ENCODE results near the gene NAALADL2.

Gene NAALADL2

DNA sequence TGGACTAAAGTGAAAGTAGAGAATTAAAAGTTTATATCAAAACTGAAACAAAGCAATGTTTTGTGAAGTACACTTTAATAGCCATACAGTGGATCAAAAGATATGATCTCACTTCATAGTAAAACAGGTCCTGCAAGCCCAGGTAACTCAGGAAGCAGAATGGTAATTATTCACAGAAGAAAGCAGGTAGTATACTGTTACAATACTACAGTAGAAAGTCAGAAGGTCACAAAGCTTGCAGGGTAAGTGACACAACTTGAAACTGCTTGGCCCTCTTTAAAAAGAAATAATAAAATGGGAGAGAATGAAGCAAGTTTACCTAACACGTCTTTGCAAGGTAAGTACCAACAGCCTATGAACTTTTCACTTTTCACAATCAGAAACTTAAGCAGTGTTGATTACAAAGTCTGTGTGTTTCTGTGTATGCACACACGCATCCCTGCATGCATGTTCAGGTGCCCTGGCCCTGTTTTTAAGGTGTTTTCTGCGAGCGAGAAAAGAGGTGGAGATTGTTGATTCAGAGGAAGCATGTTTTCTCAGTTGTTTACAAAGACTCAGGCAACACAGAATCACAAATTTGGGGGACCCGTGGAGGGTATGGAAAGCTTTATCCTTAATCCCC, at the start of gene NAALADL2:
NAALADL2 (plus strand) TSS at position 221 of the 622 bp plus-strand sequence.
- DNase-seq (ENCODE audit: low read depth) = no peak

DNA sequence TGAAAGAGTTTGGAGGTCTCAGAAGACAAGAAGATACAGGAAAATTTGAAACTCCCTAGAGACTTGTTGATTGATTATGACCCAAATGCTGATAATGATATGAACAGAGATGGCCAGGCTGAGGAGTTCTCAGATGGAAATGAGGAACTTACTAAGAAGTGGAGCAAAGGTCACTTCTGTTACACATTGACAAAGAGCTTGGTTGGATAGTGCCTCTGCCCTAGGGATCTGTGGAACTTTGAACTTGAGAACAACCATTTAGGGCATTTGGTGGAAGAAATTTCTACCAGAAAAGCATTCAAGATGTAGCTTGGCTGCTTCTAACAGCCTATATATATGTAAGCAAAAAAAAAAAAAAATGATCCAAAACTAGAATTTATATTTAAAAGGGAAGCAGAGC, 48.9 kb upstream of the NAALADL2 start:
- no peak for DNase-seq (ENCODE audit: low read depth)

DNA sequence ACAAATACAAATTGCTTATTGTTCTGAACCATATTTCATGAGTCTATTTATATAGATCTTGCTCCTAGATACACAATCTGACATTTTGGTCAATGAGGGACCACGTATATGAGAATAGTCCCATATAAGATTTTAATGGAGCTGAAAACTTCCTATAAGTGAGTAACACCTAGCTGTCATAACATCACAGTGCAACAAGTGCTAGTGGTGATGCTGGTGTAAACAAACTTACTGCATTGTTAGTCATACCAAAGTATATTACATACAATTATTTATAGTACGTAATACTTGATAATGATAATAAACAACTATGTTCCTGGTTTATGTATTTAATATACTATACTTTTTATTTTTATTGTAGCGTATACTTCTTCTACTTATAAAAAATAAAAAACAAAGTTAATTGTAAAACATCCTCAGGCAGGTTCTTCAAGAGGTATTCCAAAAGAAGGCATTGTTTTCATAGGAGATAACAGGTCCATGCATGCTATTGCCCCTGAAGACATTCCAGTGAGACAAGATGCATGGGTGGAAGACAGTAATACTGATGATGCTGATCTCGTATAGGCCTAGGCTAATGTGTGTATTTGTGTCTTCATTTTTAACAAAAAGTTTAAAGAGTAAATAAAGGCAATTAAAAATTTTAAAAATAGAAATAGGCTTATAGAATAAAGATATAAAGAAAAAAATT, 46.8 kb upstream of the NAALADL2 start:
- DNase-seq (ENCODE audit: low read depth) = no peak

DNA sequence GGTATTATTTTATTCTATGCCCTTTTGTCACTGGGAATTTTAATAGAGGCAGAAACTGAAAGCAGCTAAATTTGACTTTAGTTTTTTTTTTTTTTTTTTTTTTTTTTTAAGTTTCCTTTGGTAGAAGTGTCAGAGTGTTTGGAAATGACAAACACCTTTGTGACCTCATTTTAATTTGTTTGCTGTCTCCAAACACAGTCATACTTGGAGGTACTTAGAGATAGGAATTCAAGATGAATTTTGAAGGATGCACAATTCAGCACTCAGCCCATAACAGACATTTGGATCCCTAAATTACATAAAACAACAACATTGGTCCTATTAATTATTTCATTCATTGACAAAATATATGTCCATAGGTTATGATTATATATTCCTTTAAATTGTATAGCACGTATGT, 43.4 kb upstream of the NAALADL2 start:
- DNase-seq (ENCODE audit: low read depth) = no peak

DNA sequence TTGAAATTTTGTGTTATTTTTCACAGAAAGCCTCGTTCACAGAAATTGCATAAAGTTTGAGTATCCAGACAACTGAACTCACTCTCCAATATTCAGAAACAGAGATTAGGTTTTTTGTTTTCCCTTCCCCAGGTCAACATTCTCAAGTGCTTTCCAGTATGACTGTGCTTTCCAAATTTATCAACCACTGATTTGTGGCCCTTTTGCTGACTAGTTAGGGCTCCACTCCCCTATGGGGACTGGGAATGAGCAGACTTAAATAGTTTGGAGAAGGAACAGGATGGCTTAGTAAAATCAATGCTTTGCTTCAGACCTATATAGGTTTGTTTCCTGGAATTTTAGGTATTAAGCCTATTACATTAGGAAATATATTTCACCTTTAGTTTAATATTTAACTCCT, 38.2 kb upstream of the NAALADL2 start:
- no peak for DNase-seq (ENCODE audit: low read depth)

DNA sequence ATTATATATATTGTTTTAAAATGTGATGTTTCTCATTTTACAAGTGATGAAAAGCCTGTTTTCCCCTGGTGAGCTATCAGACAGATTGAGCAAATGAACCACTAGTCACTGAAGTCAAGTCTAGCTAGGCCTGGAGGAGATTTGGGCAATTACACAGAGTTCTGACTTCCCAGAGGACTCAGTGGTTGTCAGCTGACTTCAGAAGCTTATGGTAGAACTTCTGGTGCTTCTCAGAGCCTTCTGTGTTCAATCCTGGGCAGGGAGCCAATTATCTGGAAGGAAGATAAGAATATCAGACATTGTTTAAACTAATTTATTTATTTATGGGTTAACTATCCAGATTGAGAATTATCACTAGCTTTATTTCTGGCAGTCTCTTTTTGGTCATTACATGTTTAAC, 37.7 kb upstream of the NAALADL2 start:
- no peak for DNase-seq (ENCODE audit: low read depth)

DNA sequence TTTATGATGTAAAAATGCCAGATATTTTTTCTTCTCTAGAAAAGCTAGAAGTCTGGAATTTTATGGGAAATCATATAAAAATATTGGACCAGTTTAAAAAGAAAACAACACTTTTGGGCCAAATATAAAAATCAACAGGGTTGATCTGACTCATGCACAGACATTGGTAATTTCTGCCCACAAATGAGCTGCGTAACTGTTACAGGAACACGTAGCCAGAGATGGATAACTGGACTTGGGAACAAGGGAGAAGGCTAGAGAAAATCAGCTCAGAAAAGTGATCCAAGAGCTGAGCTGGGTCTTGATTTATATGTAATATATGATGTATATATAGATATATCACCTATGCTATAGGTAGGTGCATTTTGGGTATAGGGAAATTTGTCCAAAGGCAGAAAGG, 36.8 kb upstream of the NAALADL2 start:
- no peak for DNase-seq (ENCODE audit: low read depth)

DNA sequence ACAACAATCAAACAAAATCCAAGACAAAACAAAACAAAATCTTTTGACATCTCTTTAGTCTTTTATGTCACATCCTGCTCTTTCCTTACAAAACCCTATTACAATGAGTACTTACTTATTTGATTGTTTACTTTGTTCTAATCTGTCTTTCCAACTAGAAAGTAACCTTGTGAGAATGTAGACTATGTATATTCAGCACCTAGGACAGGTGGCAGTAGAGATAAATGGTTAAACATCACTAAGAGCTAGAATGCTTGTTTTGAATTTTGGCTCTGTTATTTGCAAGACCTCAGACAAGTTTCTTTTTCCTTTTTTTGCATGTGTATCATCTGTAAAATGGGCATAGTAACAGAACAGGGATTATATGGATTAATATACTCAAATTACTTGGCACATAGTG, 33.1 kb upstream of the NAALADL2 start:
- no peak for DNase-seq (ENCODE audit: low read depth)

DNA sequence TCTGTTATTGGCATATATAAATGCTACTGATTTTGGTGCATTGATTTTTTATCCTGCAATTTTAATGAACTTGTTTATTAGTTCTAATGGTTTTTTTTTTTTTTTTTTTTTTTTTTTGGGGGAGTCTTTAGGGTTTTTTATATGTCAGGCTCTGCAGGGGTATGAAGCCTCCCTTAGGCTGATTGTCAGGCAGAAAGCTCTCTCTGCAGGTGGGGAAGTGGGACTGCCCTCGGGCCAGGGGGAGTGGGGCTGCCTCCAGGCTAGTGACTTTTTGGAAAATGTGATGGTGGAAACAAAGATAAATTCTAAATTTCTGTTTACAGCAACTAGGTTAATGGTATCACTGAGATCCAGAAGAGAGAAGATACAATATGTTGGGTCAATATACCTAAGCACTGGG, 14.4 kb upstream of the NAALADL2 start:
- no peak for DNase-seq (ENCODE audit: low read depth)

DNA sequence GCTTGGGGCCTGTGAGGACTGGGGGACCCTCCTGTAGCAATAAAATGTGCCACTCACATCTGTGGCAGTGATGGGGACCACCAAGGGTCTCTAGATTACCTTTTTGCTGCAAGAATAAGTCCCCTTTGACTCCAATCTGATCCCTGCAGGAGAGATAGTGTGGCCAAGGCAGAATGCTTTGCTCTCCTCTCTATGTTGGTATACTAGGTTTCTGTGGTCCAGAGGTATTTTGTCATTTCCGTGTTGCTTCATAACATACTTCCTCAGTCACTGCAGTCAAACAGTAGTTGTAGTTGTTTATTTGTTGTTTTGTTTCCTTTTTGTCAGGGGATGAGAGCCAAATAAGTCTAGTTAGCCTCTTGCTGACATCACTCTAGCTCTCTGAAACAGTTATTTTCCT, 13.1 kb upstream of the NAALADL2 start:
- DNase-seq (ENCODE audit: low read depth) = no peak

DNA sequence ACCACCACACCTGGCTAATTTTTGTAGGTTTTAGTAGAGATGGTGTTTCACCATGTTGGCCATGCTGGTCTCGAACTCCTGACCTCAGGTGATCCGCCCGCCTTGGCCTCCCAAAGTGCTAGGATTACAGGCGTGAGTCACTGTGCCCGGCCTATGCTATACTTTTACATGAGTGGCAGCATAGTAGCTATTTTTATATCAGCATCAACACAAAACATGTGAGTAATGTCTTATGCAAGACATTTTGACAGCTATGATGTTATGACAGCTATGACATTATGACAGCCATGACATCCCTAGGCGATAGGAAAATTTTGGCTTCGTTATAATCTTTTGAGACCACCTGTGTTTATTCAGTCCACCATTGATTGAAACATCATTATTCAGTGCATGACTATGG, 4.1 kb upstream of the NAALADL2 start:
- DNase-seq (ENCODE audit: low read depth) = no peak

DNA sequence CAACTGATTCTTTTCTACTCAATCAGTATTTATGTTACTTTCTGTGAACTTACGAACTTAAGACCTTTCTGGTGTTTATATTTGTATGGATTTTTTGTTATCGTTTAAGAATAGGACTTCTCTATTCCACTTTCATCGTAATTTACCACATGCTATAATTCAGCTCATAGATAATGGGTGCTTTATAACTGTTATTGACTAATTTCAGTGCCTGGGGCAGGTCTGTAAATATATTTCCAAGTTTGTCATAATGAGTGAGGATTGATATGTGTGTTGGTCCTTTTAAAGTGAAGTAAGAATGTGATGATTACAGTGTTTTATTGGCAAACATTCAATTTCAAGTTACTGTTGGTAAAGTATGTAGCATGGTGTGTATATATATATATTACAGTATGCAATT, 1.8 kb upstream of the NAALADL2 start:
- DNase-seq (ENCODE audit: low read depth) = no peak

DNA sequence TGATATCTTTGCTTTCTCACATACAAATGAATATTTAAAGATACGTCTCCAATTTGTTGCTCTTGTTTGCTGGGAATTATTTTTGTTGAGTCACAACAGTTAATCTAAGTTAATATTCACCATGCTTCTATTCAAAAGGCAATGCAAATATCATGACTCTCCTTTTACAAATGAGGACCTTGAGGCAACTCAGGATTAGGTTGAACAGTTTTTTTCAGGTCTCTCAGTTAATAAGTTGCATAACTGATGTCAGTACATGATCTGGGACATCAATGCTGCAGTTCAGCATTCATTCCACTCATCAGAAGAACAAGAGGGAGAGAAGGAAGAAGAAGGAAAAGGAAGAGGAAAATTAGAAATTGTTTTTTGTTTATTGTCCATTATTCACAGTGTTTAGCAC, 781 bp upstream of the NAALADL2 start:
- DNase-seq (ENCODE audit: low read depth) = no peak

DNA sequence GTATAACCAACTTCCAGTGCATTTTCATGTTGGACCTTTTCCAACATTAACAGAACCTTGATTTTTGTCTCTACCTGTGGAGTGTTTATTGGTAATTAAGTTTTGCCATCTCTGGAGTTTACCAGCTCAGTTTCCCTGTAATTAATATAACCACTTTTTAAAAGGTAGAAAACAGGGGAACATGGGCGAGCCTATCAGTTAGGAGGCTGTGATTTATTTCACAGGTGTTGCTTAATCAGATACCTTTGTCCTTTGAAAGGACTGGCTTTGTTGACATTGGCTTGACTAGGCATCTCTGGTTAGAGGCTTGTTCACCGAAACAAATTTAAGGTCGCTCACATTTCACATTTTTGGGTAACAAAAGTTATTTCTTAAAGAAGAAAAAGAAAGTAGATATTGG, 622 bp downstream of the NAALADL2 start:
- DNase-seq (ENCODE audit: low read depth) = no peak

DNA sequence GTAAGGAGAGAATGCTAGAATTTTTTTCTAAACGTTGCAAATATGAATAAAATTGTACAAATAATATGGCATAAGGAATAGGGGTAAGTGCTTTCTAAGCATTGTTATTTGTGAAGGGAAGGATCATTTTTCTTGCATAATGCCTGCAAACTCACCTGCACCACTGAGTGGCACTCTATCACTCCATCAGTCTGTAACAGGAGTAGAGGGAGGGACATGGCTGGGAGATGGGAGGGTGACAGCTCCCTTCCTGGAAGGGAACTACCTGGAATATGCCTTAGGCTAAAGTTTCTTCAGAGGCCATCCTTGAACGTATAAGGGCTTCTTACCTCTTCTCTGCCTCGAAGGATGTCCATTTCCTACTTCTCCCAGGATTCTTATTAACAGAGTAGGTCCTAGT, 3.0 kb downstream of the NAALADL2 start:
- DNase-seq (ENCODE audit: low read depth) = no peak

DNA sequence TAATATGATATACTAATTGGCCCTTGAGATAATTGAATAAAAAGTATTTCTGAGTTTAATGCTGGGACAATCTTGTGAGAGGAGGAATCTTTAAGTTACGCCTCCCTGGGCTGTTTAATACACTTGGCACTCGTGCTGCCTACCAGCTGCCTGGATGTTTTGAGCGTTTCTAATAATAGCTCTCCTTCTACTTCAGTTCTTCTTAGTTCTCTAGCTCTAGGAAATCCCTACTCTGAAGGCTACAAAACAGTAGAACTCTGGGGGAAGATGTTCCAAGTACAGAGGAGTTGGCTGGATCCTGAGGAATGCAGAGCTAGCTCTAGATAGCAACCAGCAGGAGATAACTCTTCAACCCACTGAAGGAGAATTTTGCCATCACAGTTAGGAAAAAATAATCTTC, 3.5 kb downstream of the NAALADL2 start:
- DNase-seq (ENCODE audit: low read depth) = no peak

DNA sequence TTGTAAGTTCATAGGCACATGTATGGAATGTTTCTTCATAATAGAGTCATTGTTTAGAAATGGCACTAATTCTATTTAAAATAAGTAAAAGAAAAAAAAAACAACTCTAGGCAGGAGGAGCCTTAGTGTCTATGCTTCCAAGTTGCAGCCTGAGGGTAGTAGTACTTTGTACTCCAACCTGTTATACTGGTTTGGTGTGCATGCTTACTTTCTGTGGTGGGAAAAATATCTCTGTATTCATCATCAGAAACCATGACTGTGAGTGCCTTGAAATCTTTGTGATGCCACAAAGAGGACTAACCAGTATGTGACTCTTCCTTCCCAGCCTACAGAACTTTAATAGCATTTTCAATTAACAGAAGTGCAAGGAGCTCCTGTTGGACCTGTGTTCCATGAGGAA, 4.4 kb downstream of the NAALADL2 start:
- DNase-seq (ENCODE audit: low read depth) = no peak

DNA sequence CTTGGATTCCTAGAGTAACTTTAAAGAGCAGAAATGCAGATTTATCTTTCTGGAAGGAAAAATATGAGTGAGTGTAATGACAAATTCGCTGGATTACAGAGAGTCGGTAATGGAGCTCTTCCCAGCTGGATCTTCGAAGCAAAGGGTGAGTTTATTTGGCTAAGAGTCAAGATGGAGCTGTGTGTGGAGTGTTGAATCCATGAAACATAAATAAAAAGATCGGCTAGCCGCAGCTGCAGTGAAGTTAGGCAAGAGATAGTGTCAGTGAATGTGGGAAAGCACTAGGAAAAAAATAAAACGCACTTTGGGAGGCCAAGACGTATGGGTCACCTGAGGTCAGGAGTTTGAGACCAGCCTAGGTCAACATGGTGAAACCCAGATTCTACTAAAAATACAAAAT, 10.3 kb downstream of the NAALADL2 start:
- DNase-seq (ENCODE audit: low read depth) = no peak

DNA sequence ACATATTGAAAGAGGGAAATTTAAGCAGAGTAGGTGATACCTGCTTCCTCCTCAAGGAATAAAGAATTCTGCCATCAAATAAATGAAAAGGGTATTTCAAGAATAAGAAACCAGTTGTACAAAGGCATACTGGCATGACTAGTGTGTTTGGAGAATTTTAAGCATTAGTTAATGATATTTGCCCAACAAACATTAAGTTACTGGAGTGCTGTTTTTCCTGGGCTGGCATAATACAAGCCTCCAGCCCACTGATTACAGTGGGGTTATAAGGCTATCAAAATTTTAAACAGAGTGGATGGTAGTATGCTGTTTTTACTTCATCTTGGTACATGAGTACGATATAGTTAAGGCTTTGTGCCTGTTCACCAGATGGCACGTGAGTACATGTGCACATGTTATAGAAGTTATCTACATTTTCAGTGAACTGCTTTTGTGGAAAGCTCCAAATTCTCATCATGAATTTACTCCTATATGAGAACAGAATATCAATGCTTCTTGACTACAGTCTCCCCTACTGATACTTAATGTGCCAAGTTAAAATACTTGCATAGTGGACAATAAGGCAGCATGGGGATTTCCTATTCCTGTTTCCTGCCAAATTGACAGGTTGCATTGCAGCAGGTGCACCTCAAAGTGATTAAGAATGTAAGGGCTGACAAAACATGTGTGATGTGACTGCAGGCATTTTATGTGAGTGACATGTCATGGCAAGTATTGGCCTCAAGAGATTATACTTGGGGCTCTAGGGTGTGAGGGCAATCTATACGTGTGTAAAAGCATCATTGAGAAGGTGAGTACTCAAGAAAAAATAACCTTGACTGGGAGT, 14.9 kb downstream of the NAALADL2 start:
- no peak for DNase-seq (ENCODE audit: low read depth)

DNA sequence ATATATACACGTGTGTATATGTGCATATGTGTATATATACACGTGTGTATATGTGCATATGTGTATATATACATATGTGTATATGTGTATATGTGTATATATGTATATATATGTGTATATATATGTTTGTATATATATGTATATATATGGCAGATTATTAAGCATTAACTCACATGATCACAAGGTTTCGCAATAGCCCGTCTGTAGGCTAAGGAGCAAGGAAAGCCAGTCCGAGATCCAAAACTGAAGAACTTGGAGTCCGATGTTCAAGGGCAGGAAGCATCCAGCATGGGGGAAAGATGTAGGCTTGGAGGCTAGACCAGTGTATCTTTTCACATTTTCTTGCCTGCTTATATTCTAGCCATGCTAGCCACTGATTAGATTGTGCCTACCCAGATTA, 23.7 kb downstream of the NAALADL2 start:
- no peak for DNase-seq (ENCODE audit: low read depth)

DNA sequence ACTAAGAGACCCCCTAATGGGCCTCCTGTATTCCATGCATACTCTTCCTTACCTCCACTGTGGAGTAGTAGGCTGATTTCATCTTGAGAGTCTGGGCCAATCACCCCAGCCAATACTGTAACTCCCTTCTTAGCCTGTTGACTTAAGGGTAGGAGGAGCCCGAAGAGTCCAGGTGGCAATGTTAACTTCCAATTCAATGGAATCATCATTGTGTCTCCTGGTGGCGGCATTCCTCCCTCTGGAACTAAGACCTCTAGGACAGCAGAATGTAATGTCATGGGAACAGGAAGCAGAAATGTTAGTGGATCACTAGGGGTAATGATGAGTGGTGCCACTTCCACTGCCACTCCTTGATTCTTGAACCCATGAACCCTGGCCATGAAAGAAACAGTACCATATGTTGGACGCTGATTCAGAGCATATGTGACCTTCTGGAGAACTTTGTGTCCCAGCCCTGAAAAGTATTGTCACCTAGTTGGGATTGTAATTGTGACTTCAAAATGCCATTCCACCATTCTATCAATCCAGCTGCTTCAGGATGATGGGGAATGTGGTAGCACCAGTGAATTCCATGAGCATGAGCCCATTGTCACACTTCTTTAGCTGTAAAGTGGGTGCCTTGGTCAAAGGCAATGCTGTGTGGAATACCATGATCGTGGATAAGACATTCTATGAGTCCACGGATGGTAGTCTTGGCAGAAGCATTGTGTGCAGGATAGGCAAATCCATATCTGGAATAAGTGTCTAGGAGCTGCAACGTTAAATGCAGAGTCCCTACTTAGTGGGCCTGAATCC, 24.9 kb downstream of the NAALADL2 start:
- DNase-seq (ENCODE audit: low read depth) = no peak

DNA sequence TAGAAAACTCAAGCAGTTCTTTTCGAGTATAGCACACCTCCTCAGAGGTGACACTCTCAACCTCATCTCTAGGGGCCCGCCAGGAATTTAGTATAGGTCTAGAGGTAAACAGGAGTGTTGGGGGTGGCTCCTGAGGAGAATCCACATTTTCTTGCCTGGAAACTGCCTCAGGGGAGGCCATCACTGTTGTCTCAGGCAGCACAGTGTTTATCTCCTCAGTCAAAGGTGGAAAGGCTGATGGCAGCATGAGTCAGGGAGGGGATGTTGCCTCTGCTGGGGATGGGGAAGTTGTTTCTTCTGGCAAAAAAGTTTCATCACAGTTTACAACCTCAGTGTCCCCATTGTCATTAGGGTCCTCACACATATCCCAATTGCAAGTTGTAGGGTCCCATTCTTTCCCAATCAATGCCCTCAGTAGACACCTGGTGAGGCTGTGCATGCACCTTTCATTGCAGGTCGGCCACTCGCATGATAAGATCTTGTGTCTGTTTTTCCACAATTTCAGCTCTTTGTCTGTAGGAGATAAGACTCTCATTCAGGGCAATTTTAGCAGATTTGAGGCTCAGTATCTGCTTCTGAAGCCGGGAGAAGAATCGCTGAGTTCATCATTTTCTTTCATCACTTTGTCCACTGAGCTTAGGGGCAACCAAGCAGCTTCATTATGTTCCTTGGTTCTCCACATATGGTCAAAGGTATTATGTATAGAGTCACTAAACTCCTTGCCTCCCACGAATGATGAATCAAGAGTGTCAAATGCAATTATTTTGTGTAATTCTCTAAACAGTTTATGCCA, 25.8 kb downstream of the NAALADL2 start:
- DNase-seq (ENCODE audit: low read depth) = no peak
